Fibroblast of lung (primary cell): Measurements from ENCODE around the gene ASAP2. TPM values are rescaled to one million over a fixed set of nuclear protein-coding genes. Genes with fewer than 3 reads are reported as not detected.

Experiments used
- DNase-seq, 2 donors: peaks; one replicate each; pipeline versions ENCODE4 v3.0.0 to v3.0.0-alpha.2; 2010; ENCODE audit warnings: low read depth in 2 of 2
- H2AFZ ChIP-seq: 2 replicates; pipeline ENCODE4 v1.5.1; 2012; ENCODE audit warnings: low read length, control low read depth, inconsistent platforms
- H3K27ac ChIP-seq: 2 replicates; pipeline ENCODE4 v1.5.1; 2011; ENCODE audit warnings: low read length, control low read depth; ENCODE audit not compliant: insufficient read depth
- H3K27me3 ChIP-seq: 2 replicates; pipeline ENCODE4 v1.5.1; 2011; ENCODE audit warnings: mild to moderate bottlenecking, low read length; ENCODE audit not compliant: control insufficient read depth, insufficient read depth
- H3K36me3 ChIP-seq: 2 replicates; pipeline ENCODE4 v1.5.1; 2011; ENCODE audit warnings: low read length; ENCODE audit not compliant: control insufficient read depth, insufficient read depth
- H3K4me1 ChIP-seq: 2 replicates; pipeline ENCODE4 v1.5.1; 2011; ENCODE audit warnings: low read length; ENCODE audit not compliant: control insufficient read depth, insufficient read depth; ENCODE audit errors: extremely low read depth
- H3K4me2 ChIP-seq: 2 replicates; pipeline ENCODE4 v1.5.1; 2011; ENCODE audit warnings: low read length, control low read depth; ENCODE audit not compliant: insufficient read depth; ENCODE audit errors: extremely low read depth
- H3K4me3 ChIP-seq, 4 experiments: fragments of 200-600 bp in 1 of 4; sonication (generic) in 1 of 4; replicated peaks in 1 of 4; 2 replicates each; pipeline ENCODE4 v1.5.1; 2011 to 2016; ENCODE audit warnings: low read length in 4 of 4, low read depth in 3 of 4, mild to moderate bottlenecking in 3 of 4, control low read depth in 2 of 4, inconsistent platforms in 1 of 4, mixed read lengths in 1 of 4; ENCODE audit not compliant: insufficient read depth in 1 of 4; ENCODE audit errors: control extremely low read depth in 1 of 4
- H3K79me2 ChIP-seq: 2 replicates; pipeline ENCODE4 v1.5.1; 2012; ENCODE audit warnings: mild to moderate bottlenecking, low read length, inconsistent platforms; ENCODE audit not compliant: control insufficient read depth, insufficient read depth
- H3K9ac ChIP-seq: 2 replicates; pipeline ENCODE4 v1.5.1; 2011; ENCODE audit warnings: mild to moderate bottlenecking, low read length, control low read depth; ENCODE audit not compliant: insufficient read depth
- H3K9me3 ChIP-seq: 2 replicates; pipeline ENCODE4 v1.5.1; 2012; ENCODE audit warnings: low read depth, low read length; ENCODE audit not compliant: control insufficient read depth, insufficient read depth
- H4K20me1 ChIP-seq: 2 replicates; pipeline ENCODE4 v1.5.1; 2011; ENCODE audit warnings: low read length; ENCODE audit not compliant: control insufficient read depth, insufficient read depth; ENCODE audit errors: extremely low read depth
- EZH2 ChIP-seq: IDR thresholded peaks from 2 replicates; pipeline ENCODE4 v1.5.1; 2012; ENCODE audit warnings: low read length, control low read depth, mild to moderate bottlenecking; ENCODE audit errors: missing control alignments
- polyA plus RNA-seq, 2 donors: library from polyadenylated mRNA; depleted of rRNA in 1 of 2; stranded (reverse) in 1 of 2; unstranded in 1 of 2; fragments of >200 nt; gene quantifications; 2 replicates each; pipeline ENCODE4 v1.2.1, GENCODE V29; 2011 to 2012; ENCODE audit warnings: missing spikeins in 1 of 2
- total RNA-seq: library from RNA; depleted of rRNA; stranded (reverse); fragments of >200 nt; gene quantifications from 2 replicates; pipeline ENCODE4 v1.2.1, GENCODE V29; 2014
- TF ChIP-seq, protein P1 (sequence below), 2 donors: IDR thresholded peaks in 1 of 2; conservative IDR thresholded peaks in 1 of 2; 1 replicate in 1 of 2; 2 replicates in 1 of 2; pipeline ENCODE4 v1.5.1; 2011 to 2012; ENCODE audit warnings: low read length in 2 of 2, control low read depth in 1 of 2, inconsistent platforms in 1 of 2, low read depth in 1 of 2, mild to moderate bottlenecking in 1 of 2

The ASAP2 gene
- total and polyA plus RNA-seq, 2 donors (not counting 1 experiment from before 2014, with no cell fraction given): 19.2 to 19.9 TPM

DNA sequence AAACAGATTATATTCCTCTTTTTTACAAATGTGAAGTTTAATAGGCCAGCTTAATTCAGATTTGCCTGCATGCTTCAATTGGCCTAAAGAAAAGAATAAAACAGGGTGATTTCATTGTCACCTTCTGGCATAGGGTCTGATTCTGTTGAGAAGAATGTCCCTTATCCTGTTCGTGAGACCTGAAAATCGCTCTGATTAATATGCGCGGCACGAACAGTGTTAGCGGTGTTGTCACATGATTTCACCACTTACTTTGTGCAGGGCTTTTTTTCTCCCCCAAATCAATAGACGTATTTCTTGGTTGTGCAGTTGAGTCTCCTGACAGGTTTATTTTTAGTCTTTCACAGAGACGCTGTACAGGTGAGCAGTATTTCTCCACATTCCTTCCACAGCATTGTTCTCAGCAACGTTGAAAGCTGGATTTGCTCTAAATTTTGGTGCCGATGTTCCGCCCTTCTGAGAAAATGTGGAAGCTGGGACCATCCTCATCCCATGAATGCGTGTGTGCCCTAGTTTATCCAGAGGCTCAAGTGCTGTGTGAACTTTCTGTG is 134.8 kb downstream of the ASAP2 start:
- Histone ChIP-seq H3K27me3 (no peaks in the 10 kb centered on the region), H2AFZ (no peak overlapping the region), H3K4me1 (peaks cover 6% of the 10 kb centered on the region), H3K4me3 (no peak overlapping the region), H3K9ac (no peak overlapping the region), H3K79me2 (no peaks in the 10 kb centered on the region), H4K20me1 (no peaks in the 10 kb centered on the region), H3K9me3 (no peaks in the 10 kb centered on the region), H3K36me3 (peaks cover 4% of the 10 kb centered on the region), H3K4me2 (no peak overlapping the region), H3K27ac (no peak overlapping the region)
- DNase-seq: no peak
- TF ChIP-seq, protein P1, sequence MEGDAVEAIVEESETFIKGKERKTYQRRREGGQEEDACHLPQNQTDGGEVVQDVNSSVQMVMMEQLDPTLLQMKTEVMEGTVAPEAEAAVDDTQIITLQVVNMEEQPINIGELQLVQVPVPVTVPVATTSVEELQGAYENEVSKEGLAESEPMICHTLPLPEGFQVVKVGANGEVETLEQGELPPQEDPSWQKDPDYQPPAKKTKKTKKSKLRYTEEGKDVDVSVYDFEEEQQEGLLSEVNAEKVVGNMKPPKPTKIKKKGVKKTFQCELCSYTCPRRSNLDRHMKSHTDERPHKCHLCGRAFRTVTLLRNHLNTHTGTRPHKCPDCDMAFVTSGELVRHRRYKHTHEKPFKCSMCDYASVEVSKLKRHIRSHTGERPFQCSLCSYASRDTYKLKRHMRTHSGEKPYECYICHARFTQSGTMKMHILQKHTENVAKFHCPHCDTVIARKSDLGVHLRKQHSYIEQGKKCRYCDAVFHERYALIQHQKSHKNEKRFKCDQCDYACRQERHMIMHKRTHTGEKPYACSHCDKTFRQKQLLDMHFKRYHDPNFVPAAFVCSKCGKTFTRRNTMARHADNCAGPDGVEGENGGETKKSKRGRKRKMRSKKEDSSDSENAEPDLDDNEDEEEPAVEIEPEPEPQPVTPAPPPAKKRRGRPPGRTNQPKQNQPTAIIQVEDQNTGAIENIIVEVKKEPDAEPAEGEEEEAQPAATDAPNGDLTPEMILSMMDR (conservative IDR thresholded peaks at IDR 0.05 in 1 of 2, IDR thresholded peaks at IDR 0.05 in 1 of 2; ENCODE audit: low read depth in 1 of 2, low read length in 2 of 2): no peak
- TF ChIP-seq EZH2: no peak

DNA sequence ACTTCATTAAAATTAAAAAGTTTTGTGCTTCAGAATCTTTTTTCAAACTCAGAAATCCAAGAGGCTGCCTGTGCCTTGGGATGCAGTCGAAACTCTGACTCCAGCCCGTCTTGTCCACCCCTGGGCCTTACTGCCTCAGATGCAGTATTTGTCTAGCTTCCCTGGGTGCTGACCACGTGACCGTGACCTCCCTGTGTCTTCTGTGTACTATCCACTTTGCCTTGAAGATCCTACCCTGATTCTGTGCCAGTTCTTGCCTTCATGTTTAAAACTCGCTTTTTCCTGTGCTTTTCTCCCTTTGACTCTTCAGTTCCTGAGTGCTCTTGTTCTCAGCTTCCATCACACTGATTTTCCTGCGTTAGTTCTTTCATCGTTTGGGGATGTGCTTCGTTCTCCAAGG is 136.0 kb downstream of the ASAP2 start:
- DNase-seq: no peak
- no peaks in the 10 kb centered on the region for H3K9me3 ChIP-seq
- no peak overlapping the region for H3K27ac ChIP-seq
- no peaks in the 10 kb centered on the region for H3K27me3 ChIP-seq
- H3K79me2 ChIP-seq: no peaks in the 10 kb centered on the region
- H3K4me2 ChIP-seq: no peak overlapping the region
- H3K4me1 ChIP-seq: no peaks in the 10 kb centered on the region
- peaks cover 4% of the 10 kb centered on the region for H3K36me3 ChIP-seq
- no peaks in the 10 kb centered on the region for H4K20me1 ChIP-seq
- no peak overlapping the region for H3K4me3 ChIP-seq
- TF ChIP-seq EZH2: no peak
- TF ChIP-seq, protein P1 (conservative IDR thresholded peaks at IDR 0.05 in 1 of 2, IDR thresholded peaks at IDR 0.05 in 1 of 2; ENCODE audit: low read depth in 1 of 2, low read length in 2 of 2): no peak
- no peak overlapping the region for H3K9ac ChIP-seq
- H2AFZ ChIP-seq: no peak overlapping the region

DNA sequence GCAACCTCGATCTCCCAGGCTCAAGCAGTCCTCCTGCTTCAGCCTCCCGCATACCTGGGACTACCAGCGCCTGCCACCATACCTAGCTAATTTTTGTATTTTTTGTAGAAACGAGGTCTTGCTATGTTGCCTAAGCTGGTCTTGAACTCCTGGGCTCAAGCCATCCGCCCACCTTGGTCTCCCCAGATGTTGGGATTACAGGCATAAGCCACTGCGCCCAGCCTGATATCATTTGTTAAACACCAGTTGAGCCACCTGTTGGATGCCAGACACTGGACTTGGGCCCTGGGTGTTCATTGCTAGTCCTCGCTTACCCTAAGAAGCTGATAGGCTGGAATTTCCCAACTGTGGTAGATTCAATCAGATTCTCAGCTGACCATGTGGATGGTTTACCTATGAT is 136.9 kb downstream of the ASAP2 start:
- no peak overlapping the region for H3K9ac ChIP-seq
- no peak for DNase-seq
- no peaks in the 10 kb centered on the region for H3K27me3 ChIP-seq
- no peak overlapping the region for H2AFZ ChIP-seq
- no peaks in the 10 kb centered on the region for H3K4me1 ChIP-seq
- TF ChIP-seq EZH2: no peak
- TF ChIP-seq, protein P1 (conservative IDR thresholded peaks at IDR 0.05 in 1 of 2, IDR thresholded peaks at IDR 0.05 in 1 of 2; ENCODE audit: low read depth in 1 of 2, low read length in 2 of 2): no peak
- H3K36me3 ChIP-seq: peaks cover 4% of the 10 kb centered on the region
- no peak overlapping the region for H3K4me2 ChIP-seq
- no peaks in the 10 kb centered on the region for H3K9me3 ChIP-seq
- H3K27ac ChIP-seq: no peak overlapping the region
- no peaks in the 10 kb centered on the region for H4K20me1 ChIP-seq
- H3K79me2 ChIP-seq: no peaks in the 10 kb centered on the region
- no peak overlapping the region for H3K4me3 ChIP-seq
